Erythroblast (primary cell): ENCODE data around the gene PFN3.

ENCODE experiments used
- GATA1 ChIP-seq: IDR thresholded peaks from 2 replicates; pipeline ENCODE4 v1.6.1; 2011; ENCODE audit warnings: low read depth, mild to moderate bottlenecking, control low read depth, low read length, moderate library complexity
- POLR2A ChIP-seq: IDR thresholded peaks from 2 replicates; pipeline ENCODE4 v1.6.1; 2011; ENCODE audit warnings: mild to moderate bottlenecking, low read length

DNA sequence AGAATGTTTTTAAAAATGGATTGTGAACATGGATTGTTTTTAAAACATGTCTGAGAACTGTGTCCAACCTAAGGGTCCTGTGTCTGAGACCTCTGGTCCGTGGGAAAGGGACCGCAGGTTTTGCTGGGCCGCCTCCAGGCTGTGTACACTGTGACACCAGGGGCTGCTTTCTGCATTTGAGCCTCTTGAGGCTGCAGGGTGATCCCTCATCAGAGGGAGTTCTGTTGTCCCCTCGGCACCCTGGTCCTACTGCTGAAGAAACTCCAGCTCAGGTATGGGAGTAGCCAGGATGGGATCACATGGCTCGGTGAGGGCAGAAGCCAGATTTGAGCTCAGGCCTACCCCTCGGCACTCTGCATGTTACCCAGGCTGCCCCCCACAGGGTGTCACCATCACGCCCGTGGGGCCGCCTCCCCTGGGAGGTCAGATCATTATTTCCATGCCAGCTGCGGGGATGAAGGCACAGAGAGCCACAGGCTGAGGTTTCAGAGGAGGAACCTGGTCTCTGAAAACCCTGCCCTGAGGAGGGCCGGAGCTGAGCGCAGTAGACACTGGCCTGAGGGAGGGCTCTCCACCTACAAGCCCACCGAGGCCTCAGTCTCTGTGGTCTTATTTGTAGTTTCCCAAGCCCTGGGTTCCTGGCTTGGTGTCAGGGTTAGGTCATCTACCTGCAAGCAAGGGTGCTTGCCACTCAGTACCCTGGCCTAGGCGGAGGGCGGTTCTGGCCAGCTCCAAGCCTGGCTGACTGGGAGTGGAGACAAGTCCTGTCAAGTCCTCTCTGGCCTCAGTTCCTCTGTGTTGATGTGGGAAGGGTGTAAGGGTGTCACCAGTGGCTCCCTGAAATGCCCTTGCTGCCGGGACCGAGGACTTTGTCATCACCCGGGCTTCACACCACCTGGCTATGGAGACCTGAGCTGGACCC, 48.9 kb upstream of the PFN3 start:
- TF ChIP-seq POLR2A (no peak), GATA1 (no peak)
